AG08396 (cell line): ENCODE data around the gene PEX14.
A peak's percentile ranks its signal among the peaks of the same experiment; 100 is the strongest.
"Not testable (repeated sequence)": the region's sequence is repeated elsewhere in the genome, so short reads cannot be mapped to it uniquely, and the experiment has no call there.

ENCODE experiments used
- DNase-seq: peaks from one replicate; pipeline ENCODE4 v3.0.0; 2012; ENCODE audit warnings: low spot score, mixed read lengths

The PEX14 gene

GRCh38 chr1:10474613-10475507 lies at the start of gene PEX14:
TSS of gene PEX14 (plus strand) at chr1:10474950. CDS start at chr1:10474967, 17 bp downstream.
- peak; percentile 94 for DNase-seq

GRCh38 chr1:10425826-10426534 lies 48.8 kb upstream of the PEX14 start:
- DNase-seq = not testable (repeated sequence)

- not testable (repeated sequence) for DNase-seq
These were observed 48.3 kb upstream of the PEX14 start for GRCh38 chr1:10426535-10426848.

- DNase-seq = no peak
These were observed 45.8 kb upstream of the PEX14 start for GRCh38 chr1:10428984-10429383.

- peak; percentile 33 for DNase-seq
These were observed 44.9 kb upstream of the PEX14 start for GRCh38 chr1:10429868-10430215.

- DNase-seq = peak; percentile 100
These were observed 44.3 kb upstream of the PEX14 start, which contains the start of gene CENPS for GRCh38 chr1:10430216-10431069. TSS of gene CENPS (plus strand) at chr1:10430433. CDS start at chr1:10430518, 85 bp downstream.

- DNase-seq = peak; percentile 41
These were observed 43.5 kb upstream of the PEX14 start for GRCh38 chr1:10431070-10431730.

GRCh38 chr1:10432910-10433700 lies 41.6 kb upstream of the PEX14 start:
- DNase-seq = no peak

- no peak for DNase-seq
These were observed 41.0 kb upstream of the PEX14 start for GRCh38 chr1:10433790-10434189.

- no peak for DNase-seq
These were observed 40.2 kb upstream of the PEX14 start for GRCh38 chr1:10434590-10434989.

- DNase-seq = no peak
These were observed 37.7 kb upstream of the PEX14 start for GRCh38 chr1:10437052-10437451.

GRCh38 chr1:10438677-10439163 lies 36.0 kb upstream of the PEX14 start:
- DNase-seq = peak; percentile 22

GRCh38 chr1:10440305-10440704 lies 34.4 kb upstream of the PEX14 start:
- no peak for DNase-seq

GRCh38 chr1:10440794-10441193 lies 34.0 kb upstream of the PEX14 start:
- no peak for DNase-seq

GRCh38 chr1:10444248-10444647 lies 30.5 kb upstream of the PEX14 start:
- no peak for DNase-seq

GRCh38 chr1:10444795-10445397 lies 29.9 kb upstream of the PEX14 start:
- DNase-seq = no peak

- DNase-seq = no peak
These were observed 27.8 kb upstream of the PEX14 start for GRCh38 chr1:10446790-10447422.

- no peak for DNase-seq
These were observed 25.0 kb upstream of the PEX14 start, which contains the start of gene CORT for GRCh38 chr1:10449751-10450150. TSS of gene CORT (plus strand) at chr1:10450031. CDS start at chr1:10450224, 193 bp downstream.

- peak; percentile 20 for DNase-seq
These were observed 24.5 kb upstream of the PEX14 start for GRCh38 chr1:10450156-10450814.
